VCaP (cell line): Measurements from ENCODE around the gene SLC16A12.

Source experiments
- H3K27ac ChIP-seq: fragments of 450-650 bp; 2 replicates; pipeline ENCODE4 v1.5.1; 2017
- CTCF ChIP-seq: fragments of 450-650 bp; conservative IDR thresholded peaks from 2 replicates; pipeline ENCODE4 v1.5.1; 2017; ENCODE audit warnings: mild to moderate bottlenecking, moderate library complexity

The SLC16A12 gene

GRCh38 chr10:89505640-89506275 is 29.6 kb downstream of the SLC16A12 start:
- TF ChIP-seq CTCF, result no peak

GRCh38 chr10:89504691-89505090 is 30.7 kb downstream of the SLC16A12 start:
- TF ChIP-seq CTCF, result no peak
- no peak overlapping the region for H3K27ac ChIP-seq

More at GRCh38 chr10:89505640-89506275, 29.6 kb downstream of the SLC16A12 start:
- no peak overlapping the region for H3K27ac ChIP-seq

- TF ChIP-seq CTCF, result no peak
- H3K27ac ChIP-seq, result no peak overlapping the region
Observed at GRCh38 chr10:89503652-89504370, 31.6 kb downstream of the SLC16A12 start.

- H3K27ac ChIP-seq, result no peak overlapping the region; the same call in 1 of the 2 replicates
- no peak for TF ChIP-seq CTCF
Observed at GRCh38 chr10:89503151-89503550, 32.2 kb downstream of the SLC16A12 start.

- no peak for TF ChIP-seq CTCF
- H3K27ac ChIP-seq, result peak overlapping the region; percentile 54
Observed at GRCh38 chr10:89502549-89502948, 32.8 kb downstream of the SLC16A12 start.

GRCh38 chr10:89494575-89494974 is 40.8 kb downstream of the SLC16A12 start:
- no peak for TF ChIP-seq CTCF
- no peak overlapping the region for H3K27ac ChIP-seq

- no peak for TF ChIP-seq CTCF
- H3K27ac ChIP-seq, result no peak overlapping the region
Observed at GRCh38 chr10:89494068-89494467, 41.3 kb downstream of the SLC16A12 start.
